Amygdala (tissue), 56 donors: ENCODE results near the gene SLCO3A1.

ENCODE experiments used
- DNase-seq, 56 donors: peaks; one replicate each; lab custom pipeline; 2025; lab: John Stamatoyannopoulos, UW

Gene SLCO3A1

GRCh38 chr15:91853511-91853947, at the start of gene SLCO3A1:
TSS of gene SLCO3A1 (plus strand) at chr15:91853708.
- DNase-seq: peak in 42 of 56 donors; percentile 27 to 86 (median 70)

- no peak for DNase-seq
Observed at GRCh38 chr15:91807122-91807521, 46.4 kb upstream of the SLCO3A1 start.

GRCh38 chr15:91813924-91814323, 39.6 kb upstream of the SLCO3A1 start:
- DNase-seq: no peak

GRCh38 chr15:91816942-91817341, 36.6 kb upstream of the SLCO3A1 start:
- no peak for DNase-seq

- no peak for DNase-seq
Observed at GRCh38 chr15:91821458-91821857, 32.0 kb upstream of the SLCO3A1 start.

- DNase-seq: peak in 3 of 56 donors; percentile 2 to 9 (median 3)
Observed at GRCh38 chr15:91824256-91824655, 29.3 kb upstream of the SLCO3A1 start.

- no peak for DNase-seq
Observed at GRCh38 chr15:91826443-91826842, 27.1 kb upstream of the SLCO3A1 start.

GRCh38 chr15:91833056-91833455, 20.5 kb upstream of the SLCO3A1 start:
- no peak for DNase-seq

- DNase-seq: no peak
Observed at GRCh38 chr15:91839867-91840266, 13.6 kb upstream of the SLCO3A1 start.

- DNase-seq: no peak
Observed at GRCh38 chr15:91841861-91842260, 11.6 kb upstream of the SLCO3A1 start.

GRCh38 chr15:91844341-91844740, 9.2 kb upstream of the SLCO3A1 start:
- DNase-seq: no peak

- no peak for DNase-seq
Observed at GRCh38 chr15:91844928-91845327, 8.6 kb upstream of the SLCO3A1 start.

- no peak for DNase-seq
Observed at GRCh38 chr15:91845720-91846119, 7.8 kb upstream of the SLCO3A1 start.

GRCh38 chr15:91849180-91849579, 4.3 kb upstream of the SLCO3A1 start:
- DNase-seq: no peak

- no peak for DNase-seq
Observed at GRCh38 chr15:91849749-91850161, 3.8 kb upstream of the SLCO3A1 start.

- peak in 53 of 56 donors; percentile 37 to 93 (median 75) for DNase-seq
Observed at GRCh38 chr15:91852741-91853510, 582 bp upstream of the SLCO3A1 start.

- peak in 17 of 56 donors; percentile 16 to 76 (median 57) for DNase-seq
Observed at GRCh38 chr15:91853948-91854638, 585 bp downstream of the SLCO3A1 start.

GRCh38 chr15:91854639-91854990, 1.1 kb downstream of the SLCO3A1 start:
- no peak for DNase-seq

GRCh38 chr15:91855241-91855640, 1.7 kb downstream of the SLCO3A1 start:
- DNase-seq: no peak

- peak in 3 of 56 donors; percentile 11 to 22 (median 19) for DNase-seq
Observed at GRCh38 chr15:91855684-91856489, 2.4 kb downstream of the SLCO3A1 start.

GRCh38 chr15:91857224-91857585, 3.7 kb downstream of the SLCO3A1 start:
- no peak for DNase-seq
